ENCODE results near the gene MPHOSPH8. TPM values are rescaled to one million over a fixed set of nuclear protein-coding genes. Genes with fewer than 3 reads are reported as not detected.

The MPHOSPH8 gene
- total and polyA plus RNA-seq, 4 donors = 8.4 to 14.2 (median 12.3) TPM

GRCh38 chr13:19661561-19661960, 28.1 kb downstream of the MPHOSPH8 start:
- H3K27ac ChIP-seq (ENCODE audit: low read depth in 1 of 2, low read length in 2 of 2) = no peak overlapping the region
- H3K9ac ChIP-seq (ENCODE audit: low read depth in 1 of 2, low read length in 2 of 2) = no peak overlapping the region
- H3K4me1 ChIP-seq (ENCODE audit: control insufficient read depth in 4 of 4, insufficient read depth in 4 of 4, low read length in 3 of 4) = no peaks in the 10 kb centered on the region
- H3K27me3 ChIP-seq (ENCODE audit: control insufficient read depth in 4 of 4, insufficient read depth in 4 of 4, low read length in 3 of 4) = no peaks in the 10 kb centered on the region
- H3K9me3 ChIP-seq (ENCODE audit: control insufficient read depth in 4 of 4, low read length in 3 of 4) = no peaks in the 10 kb centered on the region
- H3K4me3 ChIP-seq (ENCODE audit: low read depth in 1 of 3, low read length in 3 of 3) = no peak overlapping the region
- peaks cover 14 to 59% (median 37%) of the 10 kb centered on the region in 4 donors for H3K36me3 ChIP-seq (ENCODE audit: control insufficient read depth in 4 of 4, insufficient read depth in 3 of 4, low read depth in 1 of 4, low read length in 3 of 4)
- no peak for DNase-seq (ENCODE audit: low spot score)
- TF ChIP-seq NR2F2 (IDR thresholded peaks at IDR 0.05) = no peak
- no peak for TF ChIP-seq CTCF (IDR thresholded peaks at IDR 0.05; ENCODE audit: low read depth, low read length, missing input control)
- no peak for TF ChIP-seq FOXA1 (IDR thresholded peaks at IDR 0.05)
- WGBS = 93% methylated on average over 15 of the region's 15 CpGs

GRCh38 chr13:19663416-19663979, 30.0 kb downstream of the MPHOSPH8 start:
- no peak for TF ChIP-seq TAF1 (conservative IDR thresholded peaks at IDR 0.05)
- TF ChIP-seq CTCF (IDR thresholded peaks at IDR 0.05; ENCODE audit: low read depth, low read length, missing input control) = no peak
- no peak for TF ChIP-seq FOXA2 (IDR thresholded peaks at IDR 0.05)
- no peak for TF ChIP-seq HNF4A (conservative IDR thresholded peaks at IDR 0.05)
- no peak for TF ChIP-seq YY1 (IDR thresholded peaks at IDR 0.05)
- no peak for TF ChIP-seq SP1 (IDR thresholded peaks at IDR 0.05)
- TF ChIP-seq GABPA (IDR thresholded peaks at IDR 0.05 in 1 of 2, conservative IDR thresholded peaks at IDR 0.05 in 1 of 2) = no peak
- no peak for TF ChIP-seq JUND (IDR thresholded peaks at IDR 0.05)
- no peak for TF ChIP-seq HNF4G (IDR thresholded peaks at IDR 0.05)
- TF ChIP-seq ZBTB33 (IDR thresholded peaks at IDR 0.05) = no peak
- no peak for TF ChIP-seq NR2F2 (IDR thresholded peaks at IDR 0.05)
- no peak for TF ChIP-seq MAX (IDR thresholded peaks at IDR 0.05)
- no peak for TF ChIP-seq RXRA (IDR thresholded peaks at IDR 0.05)
- WGBS = 97% methylated on average over 13 of the region's 13 CpGs
- Histone ChIP-seq H3K9ac (ENCODE audit: low read depth in 1 of 2, low read length in 2 of 2) (no peak overlapping the region), H3K27me3 (ENCODE audit: control insufficient read depth in 4 of 4, insufficient read depth in 4 of 4, low read length in 3 of 4) (no peaks in the 10 kb centered on the region), H3K36me3 (ENCODE audit: control insufficient read depth in 4 of 4, insufficient read depth in 3 of 4, low read depth in 1 of 4, low read length in 3 of 4) (peaks cover 15 to 71% (median 48%) of the 10 kb centered on the region in 4 donors), H3K9me3 (ENCODE audit: control insufficient read depth in 4 of 4, low read length in 3 of 4) (no peaks in the 10 kb centered on the region), H3K27ac (ENCODE audit: low read depth in 1 of 2, low read length in 2 of 2) (no peak overlapping the region), H3K4me1 (ENCODE audit: control insufficient read depth in 4 of 4, insufficient read depth in 4 of 4, low read length in 3 of 4) (no peaks in the 10 kb centered on the region), H3K4me3 (ENCODE audit: low read depth in 1 of 3, low read length in 3 of 3) (no peak overlapping the region)
- no peak for DNase-seq (ENCODE audit: low spot score)

Measured in liver (tissue), 9 donors.